Tibial nerve (tissue), 3 donors: ENCODE data around the gene ZNF408.
"Not testable (repeated sequence)": the region's sequence is repeated elsewhere in the genome, so short reads cannot be mapped to it uniquely, and the experiment has no call there.

ENCODE experiments used
- POLR2A ChIP-seq, 2 donors: fragments of 450-650 bp; IDR thresholded peaks; one replicate each; pipeline ENCODE4 v1.6.1; 2017; ENCODE audit warnings: antibody characterized with exemption in 2 of 2, mild to moderate bottlenecking in 2 of 2, moderate library complexity in 2 of 2
- TF ChIP-seq, protein P1 (sequence below), 5 experiments: fragments of 200-600 bp in 3 of 5; fragments of 450-650 bp in 2 of 5; sonication (generic) in 3 of 5; IDR thresholded peaks; one replicate each; pipeline ENCODE4 v1.5.1; 2016 to 2019; ENCODE audit warnings: antibody characterized with exemption in 5 of 5, mild to moderate bottlenecking in 3 of 5, moderate library complexity in 2 of 5

DNA sequence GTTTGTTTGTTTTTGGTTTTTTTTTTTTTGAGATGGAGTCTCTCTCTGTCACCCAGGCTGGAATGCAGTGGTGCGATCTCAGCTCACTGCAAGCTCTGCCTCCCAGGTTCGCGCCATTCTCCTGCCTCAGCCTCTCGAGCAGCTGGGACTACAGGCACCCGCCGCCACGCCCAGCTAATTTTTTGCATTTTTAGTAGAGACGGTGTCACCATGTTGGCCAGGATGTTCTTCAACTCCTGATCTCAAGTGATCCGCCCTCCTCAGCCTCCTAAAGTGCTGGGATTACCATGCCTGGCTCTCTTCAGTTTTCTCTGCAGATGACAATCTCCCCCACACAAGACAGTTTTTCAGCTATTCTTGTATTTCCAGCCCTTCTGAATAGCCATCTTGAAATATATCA, 8.5 kb downstream of the ZNF408 start:
- TF ChIP-seq, protein P1, sequence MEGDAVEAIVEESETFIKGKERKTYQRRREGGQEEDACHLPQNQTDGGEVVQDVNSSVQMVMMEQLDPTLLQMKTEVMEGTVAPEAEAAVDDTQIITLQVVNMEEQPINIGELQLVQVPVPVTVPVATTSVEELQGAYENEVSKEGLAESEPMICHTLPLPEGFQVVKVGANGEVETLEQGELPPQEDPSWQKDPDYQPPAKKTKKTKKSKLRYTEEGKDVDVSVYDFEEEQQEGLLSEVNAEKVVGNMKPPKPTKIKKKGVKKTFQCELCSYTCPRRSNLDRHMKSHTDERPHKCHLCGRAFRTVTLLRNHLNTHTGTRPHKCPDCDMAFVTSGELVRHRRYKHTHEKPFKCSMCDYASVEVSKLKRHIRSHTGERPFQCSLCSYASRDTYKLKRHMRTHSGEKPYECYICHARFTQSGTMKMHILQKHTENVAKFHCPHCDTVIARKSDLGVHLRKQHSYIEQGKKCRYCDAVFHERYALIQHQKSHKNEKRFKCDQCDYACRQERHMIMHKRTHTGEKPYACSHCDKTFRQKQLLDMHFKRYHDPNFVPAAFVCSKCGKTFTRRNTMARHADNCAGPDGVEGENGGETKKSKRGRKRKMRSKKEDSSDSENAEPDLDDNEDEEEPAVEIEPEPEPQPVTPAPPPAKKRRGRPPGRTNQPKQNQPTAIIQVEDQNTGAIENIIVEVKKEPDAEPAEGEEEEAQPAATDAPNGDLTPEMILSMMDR (IDR thresholded peaks at IDR 0.05), result not testable (repeated sequence)
- not testable (repeated sequence) for TF ChIP-seq POLR2A (IDR thresholded peaks at IDR 0.05)
